D721Med (cell line): ENCODE measurements around the gene NUP58.
A peak's percentile ranks its signal among the peaks of the same experiment; 100 is the strongest.

ENCODE experiments used
- DNase-seq: peaks from one replicate; pipeline ENCODE4 v3.0.0; 2011; ENCODE audit warnings: low spot score; ENCODE audit not compliant: insufficient read length
- FAIRE-seq: peaks from 2 replicates; lab custom pipeline; 2011; peaks lifted over from hg19 to GRCh38; lab: Jason Lieb, UNC
- CTCF ChIP-seq: IDR thresholded peaks from 2 replicates; pipeline ENCODE4 v1.5.1; 2012; ENCODE audit warnings: mild to moderate bottlenecking, control low read depth; ENCODE audit not compliant: insufficient read depth; ENCODE audit errors: missing control alignments

The NUP58 gene

GRCh38 chr13:25286969-25287961, 14.2 kb upstream of the NUP58 start, which contains the start of gene MTMR6:
TSS of gene MTMR6 (minus strand) at chr13:25287488. CDS start at chr13:25287247, 241 bp downstream.
- FAIRE-seq, result no peak
- peak; percentile 88 for DNase-seq
- TF ChIP-seq CTCF, result peak; percentile 83

- DNase-seq, result no peak
- no peak for FAIRE-seq
- TF ChIP-seq CTCF, result no peak
These were observed 12.5 kb upstream of the NUP58 start for GRCh38 chr13:25288966-25289365.

- DNase-seq (no peak), FAIRE-seq (peak; percentile 41)
- no peak for TF ChIP-seq CTCF
These were observed 9.7 kb upstream of the NUP58 start for GRCh38 chr13:25291691-25292090.

- no peak for DNase-seq
- FAIRE-seq, result peak; percentile 91
- TF ChIP-seq CTCF, result no peak
These were observed 9.1 kb upstream of the NUP58 start for GRCh38 chr13:25292301-25292700.

GRCh38 chr13:25295228-25295627, 6.2 kb upstream of the NUP58 start:
- TF ChIP-seq CTCF, result no peak
- no peak for DNase-seq
- FAIRE-seq, result no peak

- FAIRE-seq, result no peak
These were observed 5.7 kb upstream of the NUP58 start for GRCh38 chr13:25295701-25296100.

More at GRCh38 chr13:25295701-25296100, 5.7 kb upstream of the NUP58 start:
- no peak for TF ChIP-seq CTCF
- DNase-seq, result no peak
